Loucy (cell line): ENCODE measurements around the gene LY6G6F.

ENCODE experiments used
- H2AFZ ChIP-seq: fragments of 200-600 bp; sonication (generic); 2 replicates; pipeline ENCODE4 v1.6.0; 2016; ENCODE audit warnings: antibody characterized with exemption, mild to moderate bottlenecking, low read length, moderate library complexity
- H3F3A ChIP-seq: fragments of 200-600 bp; 2 replicates; pipeline ENCODE4 v1.6.0; 2016; ENCODE audit warnings: antibody characterized with exemption, low read depth, mild to moderate bottlenecking
- H3K27me3 ChIP-seq: fragments of 200-600 bp; sonication (generic); 2 replicates; pipeline ENCODE4 v1.6.1; 2014; ENCODE audit warnings: low read length, mild to moderate bottlenecking; ENCODE audit not compliant: insufficient read depth, poor library complexity, severe bottlenecking
- H3K36me3 ChIP-seq: fragments of 200-600 bp; sonication (generic); 2 replicates; pipeline ENCODE4 v1.6.1; 2016; ENCODE audit warnings: low read length; ENCODE audit not compliant: insufficient read depth
- H3K4me1 ChIP-seq: fragments of 200-600 bp; sonication (generic); 2 replicates; pipeline ENCODE4 v1.5.1; 2014; ENCODE audit warnings: low read length, mild to moderate bottlenecking; ENCODE audit not compliant: insufficient read depth, poor library complexity, severe bottlenecking
- H3K4me2 ChIP-seq: fragments of 200-600 bp; sonication (generic); 2 replicates; pipeline ENCODE4 v1.6.0; 2014; ENCODE audit warnings: antibody characterized with exemption, low read length, low read depth, mild to moderate bottlenecking; ENCODE audit not compliant: poor library complexity, severe bottlenecking
- H3K4me3 ChIP-seq: fragments of 200-600 bp; sonication (generic); 2 replicates; pipeline ENCODE4 v1.5.1; 2014; ENCODE audit warnings: low read length, mild to moderate bottlenecking, mixed read lengths; ENCODE audit not compliant: poor library complexity, severe bottlenecking
- H3K79me2 ChIP-seq: fragments of 200-600 bp; sonication (generic); 2 replicates; pipeline ENCODE4 v1.6.1; 2014; ENCODE audit warnings: low read length; ENCODE audit not compliant: insufficient read depth
- H3K9ac ChIP-seq: fragments of 200-600 bp; sonication (generic); 2 replicates; pipeline ENCODE4 v1.6.0; 2014; ENCODE audit warnings: mild to moderate bottlenecking, low read depth, low read length, moderate library complexity; ENCODE audit not compliant: poor library complexity, severe bottlenecking
- H3K9me2 ChIP-seq: fragments of 200-600 bp; sonication (generic); replicated peaks from 2 replicates; pipeline ENCODE4 v1.6.1; 2016; ENCODE audit warnings: low read depth, low read length, mixed read lengths
- H3K9me3 ChIP-seq: fragments of 200-600 bp; sonication (generic); 2 replicates; pipeline ENCODE4 v1.6.1; 2014; ENCODE audit warnings: mild to moderate bottlenecking, antibody characterized with exemption, low read length, low read depth; ENCODE audit not compliant: insufficient read depth
- H4K20me1 ChIP-seq: fragments of 200-600 bp; sonication (generic); 2 replicates; pipeline ENCODE4 v1.6.0; 2014; ENCODE audit warnings: antibody characterized with exemption, low read length, mild to moderate bottlenecking; ENCODE audit not compliant: insufficient read depth, poor library complexity, severe bottlenecking
- EZH2phosphoT487 ChIP-seq: fragments of 200-600 bp; IDR thresholded peaks from 2 replicates; pipeline ENCODE4 v1.6.1; 2018; ENCODE audit warnings: antibody characterized with exemption, mild to moderate bottlenecking, moderate library complexity, borderline replicate concordance
- TF ChIP-seq, protein P1 (sequence below): fragments of 200-600 bp; sonication (generic); conservative IDR thresholded peaks from 2 replicates; pipeline ENCODE4 v1.5.1; 2014; ENCODE audit warnings: mild to moderate bottlenecking, antibody characterized with exemption, low read length

Gene LY6G6F

DNA sequence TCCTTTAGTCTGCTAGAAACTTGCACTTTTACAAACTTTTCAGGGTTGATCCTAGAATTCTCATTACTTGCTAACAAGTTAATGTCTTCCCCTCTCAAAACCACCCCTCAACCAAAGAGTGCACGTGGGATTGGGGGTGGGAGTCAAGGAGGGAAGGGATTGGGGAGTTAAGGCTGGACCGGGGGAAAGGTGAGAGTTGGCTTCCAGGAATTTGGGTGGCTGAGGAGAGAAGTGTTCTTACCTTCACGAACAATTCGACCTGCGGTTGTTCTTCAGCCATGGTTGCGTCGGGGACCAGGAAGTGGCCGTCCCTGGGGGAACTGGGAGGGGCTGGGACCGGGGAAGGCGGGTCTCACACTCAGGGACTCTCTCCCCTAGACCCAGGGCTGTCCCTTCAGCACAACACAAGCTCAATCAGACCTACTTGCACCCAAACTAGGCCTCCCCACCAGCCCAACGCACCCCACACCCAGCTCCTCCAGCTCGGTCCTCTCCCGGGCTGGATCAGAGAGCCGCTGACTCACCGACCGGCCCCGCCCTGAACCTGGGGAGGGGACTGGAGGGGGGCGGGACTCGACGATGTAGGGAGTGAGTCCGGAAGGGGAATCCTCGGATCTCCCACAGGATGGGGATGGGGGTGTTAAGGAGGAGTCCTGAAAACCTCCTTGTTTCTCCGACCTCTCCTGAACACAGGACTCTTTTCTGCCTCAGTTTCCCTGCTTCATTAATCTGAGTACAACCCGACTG, 29.5 kb downstream of the LY6G6F start, which contains the start of gene CLIC1:
Gene CLIC1 (minus strand): TSS at position 510 of the 747 bp plus-strand sequence. CDS start 230 bp downstream, at position 280.
- Histone ChIP-seq H3K4me3 (peak within 1 kb of the TSS; percentile 100), H3K4me1 (peaks cover 60% of the 10 kb centered on the region), H3K9me3 (no peaks in the 10 kb centered on the region), H2AFZ (no peak within 1 kb of the TSS), H3K79me2 (peaks cover 75% of the 10 kb centered on the region), H3K36me3 (peaks cover 27% of the 10 kb centered on the region), H4K20me1 (peaks cover 29% of the 10 kb centered on the region), H3F3A (peaks cover 20% of the 10 kb centered on the region), H3K27me3 (peaks cover 9% of the 10 kb centered on the region), H3K4me2 (peak within 1 kb of the TSS; percentile 99), H3K9me2 (no peaks in the 10 kb centered on the region), H3K9ac (peak within 1 kb of the TSS; percentile 100)
- TF ChIP-seq EZH2phosphoT487, result no peak
- TF ChIP-seq, protein P1, sequence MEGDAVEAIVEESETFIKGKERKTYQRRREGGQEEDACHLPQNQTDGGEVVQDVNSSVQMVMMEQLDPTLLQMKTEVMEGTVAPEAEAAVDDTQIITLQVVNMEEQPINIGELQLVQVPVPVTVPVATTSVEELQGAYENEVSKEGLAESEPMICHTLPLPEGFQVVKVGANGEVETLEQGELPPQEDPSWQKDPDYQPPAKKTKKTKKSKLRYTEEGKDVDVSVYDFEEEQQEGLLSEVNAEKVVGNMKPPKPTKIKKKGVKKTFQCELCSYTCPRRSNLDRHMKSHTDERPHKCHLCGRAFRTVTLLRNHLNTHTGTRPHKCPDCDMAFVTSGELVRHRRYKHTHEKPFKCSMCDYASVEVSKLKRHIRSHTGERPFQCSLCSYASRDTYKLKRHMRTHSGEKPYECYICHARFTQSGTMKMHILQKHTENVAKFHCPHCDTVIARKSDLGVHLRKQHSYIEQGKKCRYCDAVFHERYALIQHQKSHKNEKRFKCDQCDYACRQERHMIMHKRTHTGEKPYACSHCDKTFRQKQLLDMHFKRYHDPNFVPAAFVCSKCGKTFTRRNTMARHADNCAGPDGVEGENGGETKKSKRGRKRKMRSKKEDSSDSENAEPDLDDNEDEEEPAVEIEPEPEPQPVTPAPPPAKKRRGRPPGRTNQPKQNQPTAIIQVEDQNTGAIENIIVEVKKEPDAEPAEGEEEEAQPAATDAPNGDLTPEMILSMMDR, result no peak

DNA sequence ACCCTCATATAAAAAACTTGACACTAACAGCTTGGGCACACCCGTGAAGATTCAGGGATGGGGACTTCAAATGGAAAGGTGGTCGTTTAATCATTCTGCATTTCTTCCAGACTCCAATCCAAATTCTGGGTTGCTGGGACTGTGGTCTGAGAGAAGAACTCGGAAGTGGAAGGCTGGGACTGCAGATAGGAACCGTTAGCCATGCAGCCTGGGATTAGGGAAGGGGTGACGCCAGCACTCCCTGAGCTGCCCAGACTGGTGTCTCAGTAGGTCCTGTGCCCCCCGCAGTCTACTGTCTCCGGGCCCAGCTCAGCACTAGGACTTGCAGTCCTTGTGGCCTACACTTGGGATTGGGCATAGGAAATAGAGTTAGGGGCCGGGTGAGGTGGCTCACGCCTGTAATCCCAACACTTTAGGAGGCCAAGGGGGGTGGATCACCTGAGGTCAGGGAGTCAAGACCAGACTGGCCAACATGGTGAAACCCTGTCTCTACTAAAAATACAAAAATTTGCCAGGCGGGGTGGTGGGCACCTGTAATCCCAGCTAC, 30.2 kb downstream of the LY6G6F start:
- Histone ChIP-seq H3K9ac (peak overlapping the region; percentile 100), H3K4me2 (peak overlapping the region; percentile 99), H2AFZ (no peak overlapping the region), H3K9me2 (no peaks in the 10 kb centered on the region), H3K79me2 (peaks cover 77% of the 10 kb centered on the region), H3K9me3 (no peaks in the 10 kb centered on the region), H3F3A (peaks cover 17% of the 10 kb centered on the region), H4K20me1 (peaks cover 26% of the 10 kb centered on the region), H3K4me3 (peak overlapping the region; percentile 100), H3K27me3 (peaks cover 9% of the 10 kb centered on the region), H3K4me1 (peaks cover 60% of the 10 kb centered on the region), H3K36me3 (peaks cover 22% of the 10 kb centered on the region)
- TF ChIP-seq, protein P1, result no peak
- TF ChIP-seq EZH2phosphoT487, result no peak

DNA sequence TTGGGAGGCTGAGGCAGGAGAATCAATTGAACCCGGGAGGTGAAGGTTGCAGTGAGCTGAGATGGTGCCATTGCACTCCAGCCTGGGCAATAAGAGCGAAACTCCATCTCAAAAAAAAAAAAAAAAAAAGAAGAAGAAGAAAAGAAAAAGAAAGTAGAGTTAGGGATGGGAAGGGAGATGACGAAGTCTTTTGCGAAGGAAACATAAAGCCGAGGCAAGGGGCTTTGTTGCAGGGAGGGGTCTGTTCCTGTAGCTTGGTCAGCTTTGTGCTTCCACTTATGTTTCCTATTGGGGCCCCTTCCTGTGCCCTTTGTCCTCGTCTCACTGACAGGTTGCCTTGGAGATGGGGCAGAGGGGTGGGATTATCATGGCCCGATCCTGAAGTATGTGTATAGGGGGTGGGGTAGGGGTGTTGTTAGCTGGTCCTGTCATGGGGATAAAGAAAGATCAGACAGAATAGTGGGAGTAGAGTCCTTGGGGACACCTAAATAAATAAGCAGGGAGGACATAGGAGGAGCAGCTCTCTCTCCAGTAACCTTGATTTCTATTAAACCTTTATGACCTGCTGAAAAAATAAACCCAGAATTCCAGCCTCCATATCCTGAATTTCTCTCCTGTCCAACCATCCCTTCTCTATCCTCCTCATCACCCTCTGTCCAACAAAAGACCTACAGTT, 30.8 kb downstream of the LY6G6F start:
- H3K4me2 ChIP-seq, result peak overlapping the region; percentile 99
- peaks cover 12% of the 10 kb centered on the region for H3F3A ChIP-seq
- H3K9me2 ChIP-seq, result no peaks in the 10 kb centered on the region
- H3K4me3 ChIP-seq, result peak overlapping the region; percentile 100
- peak overlapping the region; percentile 100 for H3K9ac ChIP-seq
- peaks cover 23% of the 10 kb centered on the region for H4K20me1 ChIP-seq
- no peaks in the 10 kb centered on the region for H3K9me3 ChIP-seq
- peaks cover 16% of the 10 kb centered on the region for H3K36me3 ChIP-seq
- H3K79me2 ChIP-seq, result peaks cover 73% of the 10 kb centered on the region
- H3K4me1 ChIP-seq, result peaks cover 57% of the 10 kb centered on the region
- no peak overlapping the region for H2AFZ ChIP-seq
- TF ChIP-seq, protein P1, result no peak
- TF ChIP-seq EZH2phosphoT487, result no peak
- peaks cover 9% of the 10 kb centered on the region for H3K27me3 ChIP-seq
